ENCODE data around the gene DGCR8. TPM values are rescaled to one million over a fixed set of nuclear protein-coding genes. Genes with fewer than 3 reads are reported as not detected.

Gene DGCR8
- total RNA-seq, 1 donor from 2014 or later: 26.5 TPM

DNA sequence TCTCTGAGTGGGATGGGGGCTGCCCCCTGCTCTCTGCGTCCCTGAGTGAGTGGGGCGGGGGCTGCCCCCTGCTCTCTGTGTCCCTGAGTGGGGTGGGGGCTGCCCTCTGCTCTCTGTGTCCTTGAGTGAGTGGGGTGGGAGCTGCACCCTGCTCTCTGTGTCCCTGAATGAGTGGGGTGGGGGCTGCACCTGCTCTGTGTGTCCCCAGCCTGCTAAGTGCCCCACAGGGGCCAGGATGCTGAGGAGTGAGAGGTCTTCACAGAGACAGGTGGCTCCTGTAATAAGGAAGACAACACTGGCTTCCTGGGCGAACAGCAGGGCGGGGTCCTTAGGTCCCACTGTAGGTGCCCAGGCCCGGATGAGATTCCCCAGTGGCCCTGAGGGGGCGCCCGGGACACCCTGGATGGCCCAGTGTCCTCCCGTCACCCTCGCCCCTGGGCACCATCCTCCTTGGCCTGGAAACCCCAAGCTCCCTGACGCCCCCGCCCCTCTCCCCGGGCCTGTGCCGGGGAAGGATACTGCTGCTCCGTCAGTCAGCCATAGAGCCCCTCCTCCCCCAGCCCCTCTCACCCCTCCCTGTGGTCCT lies 74.7 kb downstream of the DGCR8 start:
- DNase-seq (ENCODE audit: low read depth): no peak
- H3K4me3 ChIP-seq (ENCODE audit: low read depth, low read length): no peak overlapping the region
- TF ChIP-seq, protein P1, sequence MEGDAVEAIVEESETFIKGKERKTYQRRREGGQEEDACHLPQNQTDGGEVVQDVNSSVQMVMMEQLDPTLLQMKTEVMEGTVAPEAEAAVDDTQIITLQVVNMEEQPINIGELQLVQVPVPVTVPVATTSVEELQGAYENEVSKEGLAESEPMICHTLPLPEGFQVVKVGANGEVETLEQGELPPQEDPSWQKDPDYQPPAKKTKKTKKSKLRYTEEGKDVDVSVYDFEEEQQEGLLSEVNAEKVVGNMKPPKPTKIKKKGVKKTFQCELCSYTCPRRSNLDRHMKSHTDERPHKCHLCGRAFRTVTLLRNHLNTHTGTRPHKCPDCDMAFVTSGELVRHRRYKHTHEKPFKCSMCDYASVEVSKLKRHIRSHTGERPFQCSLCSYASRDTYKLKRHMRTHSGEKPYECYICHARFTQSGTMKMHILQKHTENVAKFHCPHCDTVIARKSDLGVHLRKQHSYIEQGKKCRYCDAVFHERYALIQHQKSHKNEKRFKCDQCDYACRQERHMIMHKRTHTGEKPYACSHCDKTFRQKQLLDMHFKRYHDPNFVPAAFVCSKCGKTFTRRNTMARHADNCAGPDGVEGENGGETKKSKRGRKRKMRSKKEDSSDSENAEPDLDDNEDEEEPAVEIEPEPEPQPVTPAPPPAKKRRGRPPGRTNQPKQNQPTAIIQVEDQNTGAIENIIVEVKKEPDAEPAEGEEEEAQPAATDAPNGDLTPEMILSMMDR (conservative IDR thresholded peaks at IDR 0.05; ENCODE audit: low read depth, low read length): no peak

- no peak for DNase-seq (ENCODE audit: low read depth)
These were observed 75.4 kb downstream of the DGCR8 start for GRCh38 chr22:20155330-20156041.

GRCh38 chr22:20156042-20156389 lies 76.0 kb downstream of the DGCR8 start:
- DNase-seq (ENCODE audit: low read depth): no peak
- TF ChIP-seq, protein P1 (conservative IDR thresholded peaks at IDR 0.05; ENCODE audit: low read depth, low read length): no peak
- H3K4me3 ChIP-seq (ENCODE audit: low read depth, low read length): no peak overlapping the region

More at GRCh38 chr22:20155330-20156041, 75.4 kb downstream of the DGCR8 start:
- TF ChIP-seq, protein P1 (conservative IDR thresholded peaks at IDR 0.05; ENCODE audit: low read depth, low read length): no peak
- H3K4me3 ChIP-seq (ENCODE audit: low read depth, low read length): no peak overlapping the region

DNA sequence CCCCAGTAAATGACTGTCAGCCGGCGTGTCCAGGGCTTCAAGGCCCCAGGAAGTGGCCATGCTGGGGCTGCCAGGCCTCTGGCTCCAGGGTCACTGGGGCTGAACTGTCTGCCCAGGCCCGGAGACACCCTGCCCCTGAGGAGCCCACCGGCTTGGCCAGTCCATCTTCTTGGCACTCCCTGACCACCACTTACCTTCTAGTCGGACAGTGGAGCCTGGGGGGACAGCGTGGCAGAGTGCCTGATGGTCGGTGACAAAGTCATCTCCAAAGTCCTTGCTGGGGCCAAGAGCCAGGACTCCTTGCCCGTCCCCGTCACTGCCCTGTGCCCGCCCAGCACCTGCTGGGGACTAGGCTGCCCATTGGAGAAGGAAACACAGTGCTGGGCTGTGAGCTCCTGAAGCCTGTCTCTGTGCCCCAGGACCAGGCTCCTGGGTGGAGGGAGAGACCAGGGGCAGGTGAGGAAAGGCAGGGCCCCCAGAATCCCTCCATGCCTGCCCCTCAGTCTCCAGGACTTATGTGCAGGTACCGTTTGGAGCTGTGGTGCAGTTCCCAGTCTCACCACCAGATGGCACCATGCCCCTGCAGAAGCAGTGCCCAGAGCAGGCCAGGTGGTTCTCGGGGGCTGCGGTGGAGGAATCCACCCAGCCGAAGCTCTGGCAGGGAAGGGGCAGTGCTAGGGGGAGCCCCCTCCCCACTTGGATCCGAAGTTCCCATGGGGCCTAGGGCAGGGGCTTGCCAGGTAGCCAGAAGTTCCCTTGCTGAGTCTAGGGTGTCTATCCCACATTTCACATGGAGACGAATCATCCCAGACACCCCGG lies 76.8 kb downstream of the DGCR8 start:
- no peak overlapping the region for H3K4me3 ChIP-seq (ENCODE audit: low read depth, low read length)
- DNase-seq (ENCODE audit: low read depth): no peak
- TF ChIP-seq, protein P1 (conservative IDR thresholded peaks at IDR 0.05; ENCODE audit: low read depth, low read length): peak; percentile 95

GRCh38 chr22:20157430-20158183 lies 77.6 kb downstream of the DGCR8 start:
- TF ChIP-seq, protein P1 (conservative IDR thresholded peaks at IDR 0.05; ENCODE audit: low read depth, low read length): no peak

DNA sequence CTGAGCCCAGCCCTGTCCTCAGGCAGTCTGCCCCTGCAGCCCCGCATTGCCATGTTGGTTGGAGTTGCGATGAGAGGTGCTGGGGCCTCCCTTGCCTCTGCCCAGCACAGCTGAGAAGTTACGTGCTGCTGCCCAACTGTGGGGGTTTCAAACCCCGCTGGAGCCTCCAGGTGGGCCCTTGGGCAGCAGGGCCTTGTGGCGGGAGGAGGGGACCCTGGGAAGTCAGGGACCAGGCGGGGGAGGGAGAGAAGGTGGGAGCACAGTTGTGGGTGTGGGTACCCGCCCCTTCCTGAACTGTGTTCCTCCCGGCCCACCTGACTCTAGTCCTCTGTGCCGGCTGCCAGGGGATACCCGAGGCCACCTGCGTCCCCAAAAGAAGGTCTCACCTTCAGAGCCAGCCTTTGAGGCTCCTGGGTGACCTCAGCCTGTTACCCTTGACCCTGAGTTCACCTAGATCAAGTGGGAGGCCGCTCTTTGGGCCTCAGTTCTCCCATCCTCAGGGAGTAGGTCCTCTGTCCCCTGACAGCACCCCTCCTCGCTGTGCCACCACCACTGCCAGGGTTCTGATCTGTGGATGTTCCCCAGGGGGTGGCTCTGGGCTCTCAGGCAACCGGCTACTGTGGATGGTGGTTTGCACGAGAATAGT lies 78.5 kb downstream of the DGCR8 start:
- no peak overlapping the region for H3K4me3 ChIP-seq (ENCODE audit: low read depth, low read length)
- no peak for DNase-seq (ENCODE audit: low read depth)
- TF ChIP-seq, protein P1 (conservative IDR thresholded peaks at IDR 0.05; ENCODE audit: low read depth, low read length): no peak

More at GRCh38 chr22:20157430-20158183, 77.6 kb downstream of the DGCR8 start:
- no peak overlapping the region for H3K4me3 ChIP-seq (ENCODE audit: low read depth, low read length)
- no peak for DNase-seq (ENCODE audit: low read depth)
